ENCODE data around the gene EFCAB7.

GRCh38 chr1:63537006-63537405 is 13.7 kb downstream of the EFCAB7 start:
- no peak for TF ChIP-seq CTCF (optimal IDR thresholded peaks at IDR 0.05 in 1 of 3, IDR thresholded peaks at IDR 0.05 in 1 of 3, conservative IDR thresholded peaks at IDR 0.05 in 1 of 3; ENCODE audit: extremely low read depth in 1 of 3, insufficient read depth in 2 of 3, low read length in 3 of 3)
- TF ChIP-seq EZH2 (IDR thresholded peaks at IDR 0.05; ENCODE audit: low read length) = no peak
